Measurements from ENCODE around the gene CTNND1. TPM values are rescaled to one million over a fixed set of nuclear protein-coding genes. Genes with fewer than 3 reads are reported as not detected.

The CTNND1 gene
- total and polyA plus RNA-seq, 10 of the 15 experiments (the other 5 are each of a cell fraction or from before 2014, with no cell fraction given) = 4.7 to 70.0 (median 30.0) TPM

DNA sequence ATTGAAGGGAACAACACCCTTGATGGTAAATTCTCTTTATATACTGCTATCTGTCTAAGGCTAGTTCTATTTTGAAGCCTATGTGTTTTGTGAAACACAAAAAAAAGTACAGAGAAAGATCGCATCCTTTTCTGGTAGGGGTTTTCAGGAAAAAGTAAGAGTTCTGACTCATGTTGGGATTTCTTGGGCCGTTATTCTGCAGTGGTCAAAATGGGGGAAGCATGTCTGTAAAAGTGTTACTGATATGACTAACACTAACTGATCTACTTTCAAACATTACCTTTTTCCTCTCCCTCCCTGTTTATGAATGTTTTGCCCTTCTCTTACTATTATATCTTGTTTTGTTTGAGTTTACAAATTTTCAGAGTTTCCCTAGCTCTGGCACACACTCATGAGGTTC, 53.9 kb downstream of the CTNND1 start (continued):
- TF ChIP-seq, protein P1, sequence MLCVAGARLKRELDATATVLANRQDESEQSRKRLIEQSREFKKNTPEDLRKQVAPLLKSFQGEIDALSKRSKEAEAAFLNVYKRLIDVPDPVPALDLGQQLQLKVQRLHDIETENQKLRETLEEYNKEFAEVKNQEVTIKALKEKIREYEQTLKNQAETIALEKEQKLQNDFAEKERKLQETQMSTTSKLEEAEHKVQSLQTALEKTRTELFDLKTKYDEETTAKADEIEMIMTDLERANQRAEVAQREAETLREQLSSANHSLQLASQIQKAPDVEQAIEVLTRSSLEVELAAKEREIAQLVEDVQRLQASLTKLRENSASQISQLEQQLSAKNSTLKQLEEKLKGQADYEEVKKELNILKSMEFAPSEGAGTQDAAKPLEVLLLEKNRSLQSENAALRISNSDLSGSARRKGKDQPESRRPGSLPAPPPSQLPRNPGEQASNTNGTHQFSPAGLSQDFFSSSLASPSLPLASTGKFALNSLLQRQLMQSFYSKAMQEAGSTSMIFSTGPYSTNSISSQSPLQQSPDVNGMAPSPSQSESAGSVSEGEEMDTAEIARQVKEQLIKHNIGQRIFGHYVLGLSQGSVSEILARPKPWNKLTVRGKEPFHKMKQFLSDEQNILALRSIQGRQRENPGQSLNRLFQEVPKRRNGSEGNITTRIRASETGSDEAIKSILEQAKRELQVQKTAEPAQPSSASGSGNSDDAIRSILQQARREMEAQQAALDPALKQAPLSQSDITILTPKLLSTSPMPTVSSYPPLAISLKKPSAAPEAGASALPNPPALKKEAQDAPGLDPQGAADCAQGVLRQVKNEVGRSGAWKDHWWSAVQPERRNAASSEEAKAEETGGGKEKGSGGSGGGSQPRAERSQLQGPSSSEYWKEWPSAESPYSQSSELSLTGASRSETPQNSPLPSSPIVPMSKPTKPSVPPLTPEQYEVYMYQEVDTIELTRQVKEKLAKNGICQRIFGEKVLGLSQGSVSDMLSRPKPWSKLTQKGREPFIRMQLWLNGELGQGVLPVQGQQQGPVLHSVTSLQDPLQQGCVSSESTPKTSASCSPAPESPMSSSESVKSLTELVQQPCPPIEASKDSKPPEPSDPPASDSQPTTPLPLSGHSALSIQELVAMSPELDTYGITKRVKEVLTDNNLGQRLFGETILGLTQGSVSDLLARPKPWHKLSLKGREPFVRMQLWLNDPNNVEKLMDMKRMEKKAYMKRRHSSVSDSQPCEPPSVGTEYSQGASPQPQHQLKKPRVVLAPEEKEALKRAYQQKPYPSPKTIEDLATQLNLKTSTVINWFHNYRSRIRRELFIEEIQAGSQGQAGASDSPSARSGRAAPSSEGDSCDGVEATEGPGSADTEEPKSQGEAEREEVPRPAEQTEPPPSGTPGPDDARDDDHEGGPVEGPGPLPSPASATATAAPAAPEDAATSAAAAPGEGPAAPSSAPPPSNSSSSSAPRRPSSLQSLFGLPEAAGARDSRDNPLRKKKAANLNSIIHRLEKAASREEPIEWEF (IDR thresholded peaks at IDR 0.05; ENCODE audit: insufficient replicate concordance, low read depth, low read length) = no peak
- TF ChIP-seq GATAD2B (conservative IDR thresholded peaks at IDR 0.05; ENCODE audit: low read depth) (no peak), PAX5 (IDR thresholded peaks at IDR 0.05; ENCODE audit: borderline replicate concordance, low read depth, low read length) (no peak), TBL1XR1 (IDR thresholded peaks at IDR 0.05; ENCODE audit: low read depth, low read length) (no peak), MEF2B (IDR thresholded peaks at IDR 0.05; ENCODE audit: partially characterized antibody, poor library complexity, severe bottlenecking) (no peak), JUNB (IDR thresholded peaks at IDR 0.05) (peak; percentile 94), POU2F2 (IDR thresholded peaks at IDR 0.05; ENCODE audit: borderline replicate concordance, low read depth, low read length) (no peak), TCF12 (IDR thresholded peaks at IDR 0.05; ENCODE audit: low read depth, low read length) (no peak), EED (IDR thresholded peaks at IDR 0.05; ENCODE audit: low read depth) (peak; percentile 82), SMARCA5 (IDR thresholded peaks at IDR 0.05) (no peak), SUZ12 (IDR thresholded peaks at IDR 0.05; ENCODE audit: unreplicated experiment) (no peak), MTA3 (IDR thresholded peaks at IDR 0.05; ENCODE audit: borderline replicate concordance, low read length) (peak; percentile 70; the same call in 1 of the 2 replicates)
- TF ChIP-seq, protein P2, sequence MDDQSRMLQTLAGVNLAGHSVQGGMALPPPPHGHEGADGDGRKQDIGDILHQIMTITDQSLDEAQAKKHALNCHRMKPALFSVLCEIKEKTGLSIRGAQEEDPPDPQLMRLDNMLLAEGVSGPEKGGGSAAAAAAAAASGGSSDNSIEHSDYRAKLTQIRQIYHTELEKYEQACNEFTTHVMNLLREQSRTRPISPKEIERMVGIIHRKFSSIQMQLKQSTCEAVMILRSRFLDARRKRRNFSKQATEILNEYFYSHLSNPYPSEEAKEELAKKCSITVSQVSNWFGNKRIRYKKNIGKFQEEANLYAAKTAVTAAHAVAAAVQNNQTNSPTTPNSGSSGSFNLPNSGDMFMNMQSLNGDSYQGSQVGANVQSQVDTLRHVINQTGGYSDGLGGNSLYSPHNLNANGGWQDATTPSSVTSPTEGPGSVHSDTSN (IDR thresholded peaks at IDR 0.05; ENCODE audit: insufficient replicate concordance, low read depth, low read length) = no peak
- TF ChIP-seq, protein P3, sequence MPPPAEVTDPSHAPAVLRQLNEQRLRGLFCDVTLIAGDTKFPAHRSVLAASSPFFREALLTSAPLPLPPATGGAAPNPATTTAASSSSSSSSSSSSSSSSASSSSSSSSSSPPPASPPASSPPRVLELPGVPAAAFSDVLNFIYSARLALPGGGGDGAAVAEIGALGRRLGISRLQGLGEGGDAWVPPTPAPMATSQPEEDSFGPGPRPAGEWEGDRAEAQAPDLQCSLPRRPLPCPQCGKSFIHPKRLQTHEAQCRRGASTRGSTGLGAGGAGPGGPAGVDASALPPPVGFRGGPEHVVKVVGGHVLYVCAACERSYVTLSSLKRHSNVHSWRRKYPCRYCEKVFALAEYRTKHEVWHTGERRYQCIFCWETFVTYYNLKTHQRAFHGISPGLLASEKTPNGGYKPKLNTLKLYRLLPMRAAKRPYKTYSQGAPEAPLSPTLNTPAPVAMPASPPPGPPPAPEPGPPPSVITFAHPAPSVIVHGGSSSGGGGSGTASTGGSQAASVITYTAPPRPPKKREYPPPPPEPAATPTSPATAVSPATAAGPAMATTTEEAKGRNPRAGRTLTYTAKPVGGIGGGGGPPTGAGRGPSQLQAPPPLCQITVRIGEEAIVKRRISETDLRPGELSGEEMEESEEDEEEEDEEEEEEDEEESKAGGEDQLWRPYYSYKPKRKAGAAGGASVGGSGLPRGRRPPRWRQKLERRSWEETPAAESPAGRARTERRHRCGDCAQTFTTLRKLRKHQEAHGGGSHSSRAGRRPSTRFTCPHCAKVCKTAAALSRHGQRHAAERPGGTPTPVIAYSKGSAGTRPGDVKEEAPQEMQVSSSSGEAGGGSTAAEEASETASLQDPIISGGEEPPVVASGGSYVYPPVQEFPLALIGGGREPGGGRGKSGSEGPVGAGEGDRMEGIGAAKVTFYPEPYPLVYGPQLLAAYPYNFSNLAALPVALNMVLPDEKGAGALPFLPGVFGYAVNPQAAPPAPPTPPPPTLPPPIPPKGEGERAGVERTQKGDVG (CRISPR knock-in tag; IDR thresholded peaks at IDR 0.05) = no peak
- TF ChIP-seq, protein P4, sequence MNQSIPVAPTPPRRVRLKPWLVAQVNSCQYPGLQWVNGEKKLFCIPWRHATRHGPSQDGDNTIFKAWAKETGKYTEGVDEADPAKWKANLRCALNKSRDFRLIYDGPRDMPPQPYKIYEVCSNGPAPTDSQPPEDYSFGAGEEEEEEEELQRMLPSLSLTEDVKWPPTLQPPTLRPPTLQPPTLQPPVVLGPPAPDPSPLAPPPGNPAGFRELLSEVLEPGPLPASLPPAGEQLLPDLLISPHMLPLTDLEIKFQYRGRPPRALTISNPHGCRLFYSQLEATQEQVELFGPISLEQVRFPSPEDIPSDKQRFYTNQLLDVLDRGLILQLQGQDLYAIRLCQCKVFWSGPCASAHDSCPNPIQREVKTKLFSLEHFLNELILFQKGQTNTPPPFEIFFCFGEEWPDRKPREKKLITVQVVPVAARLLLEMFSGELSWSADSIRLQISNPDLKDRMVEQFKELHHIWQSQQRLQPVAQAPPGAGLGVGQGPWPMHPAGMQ (IDR thresholded peaks at IDR 0.05; ENCODE audit: borderline replicate concordance) = no peak
- TF ChIP-seq, protein P5, sequence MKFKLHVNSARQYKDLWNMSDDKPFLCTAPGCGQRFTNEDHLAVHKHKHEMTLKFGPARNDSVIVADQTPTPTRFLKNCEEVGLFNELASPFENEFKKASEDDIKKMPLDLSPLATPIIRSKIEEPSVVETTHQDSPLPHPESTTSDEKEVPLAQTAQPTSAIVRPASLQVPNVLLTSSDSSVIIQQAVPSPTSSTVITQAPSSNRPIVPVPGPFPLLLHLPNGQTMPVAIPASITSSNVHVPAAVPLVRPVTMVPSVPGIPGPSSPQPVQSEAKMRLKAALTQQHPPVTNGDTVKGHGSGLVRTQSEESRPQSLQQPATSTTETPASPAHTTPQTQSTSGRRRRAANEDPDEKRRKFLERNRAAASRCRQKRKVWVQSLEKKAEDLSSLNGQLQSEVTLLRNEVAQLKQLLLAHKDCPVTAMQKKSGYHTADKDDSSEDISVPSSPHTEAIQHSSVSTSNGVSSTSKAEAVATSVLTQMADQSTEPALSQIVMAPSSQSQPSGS (IDR thresholded peaks at IDR 0.05; ENCODE audit: low read length) = peak; percentile 90
- TF ChIP-seq, protein P6, sequence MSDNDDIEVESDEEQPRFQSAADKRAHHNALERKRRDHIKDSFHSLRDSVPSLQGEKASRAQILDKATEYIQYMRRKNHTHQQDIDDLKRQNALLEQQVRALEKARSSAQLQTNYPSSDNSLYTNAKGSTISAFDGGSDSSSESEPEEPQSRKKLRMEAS (IDR thresholded peaks at IDR 0.05; ENCODE audit: low read depth, low read length) = no peak

All from GM12878 (cell line).